Mucosa of descending colon (tissue), 3 donors: ENCODE results near the gene CD40. TPM values are rescaled to one million over a fixed set of nuclear protein-coding genes. Genes with fewer than 3 reads are reported as not detected.

Source experiments
- ATAC-seq: fragments of 200-7000 bp; cut with Tn5 transposase; one replicate; pipeline ENCODE4 v1.9.1; 2020; ENCODE audit warnings: mild to moderate bottlenecking, moderate library complexity
- DNase-seq, 3 donors: peaks; one replicate each; pipeline ENCODE4 v3.0.0-alpha.2; 2020
- H3K36me3 ChIP-seq: fragments of 200-600 bp; one replicate; pipeline ENCODE4 v1.8.0; 2021; ENCODE audit warnings: low read depth, mild to moderate bottlenecking
- H3K4me1 ChIP-seq: fragments of 200-600 bp; one replicate; pipeline ENCODE4 v1.8.0; 2021; ENCODE audit warnings: low read depth, mild to moderate bottlenecking
- H3K4me3 ChIP-seq: fragments of 200-600 bp; one replicate; pipeline ENCODE4 v1.8.0; 2021; ENCODE audit warnings: mild to moderate bottlenecking
- H3K9me3 ChIP-seq: fragments of 200-600 bp; one replicate; pipeline ENCODE4 v1.8.0; 2021; ENCODE audit warnings: mild to moderate bottlenecking
- intact Hi-C, 2 donors: fragments of 100-400 bp; cut with DNase I in 1 of 2; cut with micrococcal nuclease in 1 of 2; formaldehyde crosslinking; loops; one replicate each; pipeline versions ENCODE4 v1.11.0 to v1.11.1; 2022; cut with DNase I, micrococcal nuclease
- total RNA-seq, 3 donors: library from RNA; stranded (reverse); fragmentation: NEBNext Ultra II Directional in 2 of 3; extraction: Animal tissue kit (Norgen Biotek cat#: 25700) in 2 of 3; gene quantifications; one replicate each; pipeline versions ENCODE4 v1.2.1 to v1.2.4, GENCODE V29; 2021 to 2023
- TF ChIP-seq, protein P1 (sequence below): fragments of 200-600 bp; IDR thresholded peaks from one replicate; pipeline ENCODE4 v1.8.0; 2022; ENCODE audit warnings: antibody characterized with exemption, mild to moderate bottlenecking
- donor health status: DM: no; HTN: no; CAD: no; lungs with moderate emphysema.
- donor health status: DM: no; HTN: no; CAD: no.
- donor health status: DM: no; HTN: yes; CAD: no.

CD40 gene
- total RNA-seq, 3 donors from 2014 or later = 2.8 to 10.0 (median 6.0) TPM

GRCh38 chr20:46159101-46159897, 41.2 kb downstream of the CD40 start:
- intact Hi-C loops = no loop called here
- ATAC-seq = no peak
- TF ChIP-seq, protein P1, sequence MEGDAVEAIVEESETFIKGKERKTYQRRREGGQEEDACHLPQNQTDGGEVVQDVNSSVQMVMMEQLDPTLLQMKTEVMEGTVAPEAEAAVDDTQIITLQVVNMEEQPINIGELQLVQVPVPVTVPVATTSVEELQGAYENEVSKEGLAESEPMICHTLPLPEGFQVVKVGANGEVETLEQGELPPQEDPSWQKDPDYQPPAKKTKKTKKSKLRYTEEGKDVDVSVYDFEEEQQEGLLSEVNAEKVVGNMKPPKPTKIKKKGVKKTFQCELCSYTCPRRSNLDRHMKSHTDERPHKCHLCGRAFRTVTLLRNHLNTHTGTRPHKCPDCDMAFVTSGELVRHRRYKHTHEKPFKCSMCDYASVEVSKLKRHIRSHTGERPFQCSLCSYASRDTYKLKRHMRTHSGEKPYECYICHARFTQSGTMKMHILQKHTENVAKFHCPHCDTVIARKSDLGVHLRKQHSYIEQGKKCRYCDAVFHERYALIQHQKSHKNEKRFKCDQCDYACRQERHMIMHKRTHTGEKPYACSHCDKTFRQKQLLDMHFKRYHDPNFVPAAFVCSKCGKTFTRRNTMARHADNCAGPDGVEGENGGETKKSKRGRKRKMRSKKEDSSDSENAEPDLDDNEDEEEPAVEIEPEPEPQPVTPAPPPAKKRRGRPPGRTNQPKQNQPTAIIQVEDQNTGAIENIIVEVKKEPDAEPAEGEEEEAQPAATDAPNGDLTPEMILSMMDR = no peak
- Histone ChIP-seq H3K36me3 (no peaks in the 10 kb centered on the region), H3K4me3 (no peak overlapping the region), H3K9me3 (no peaks in the 10 kb centered on the region), H3K4me1 (no peaks in the 10 kb centered on the region)
- DNase-seq = no peak

- TF ChIP-seq, protein P1 = no peak
- Histone ChIP-seq H3K36me3 (no peaks in the 10 kb centered on the region), H3K4me1 (no peaks in the 10 kb centered on the region), H3K4me3 (no peak overlapping the region), H3K9me3 (no peaks in the 10 kb centered on the region)
- no peak for DNase-seq
- no peak for ATAC-seq
- intact Hi-C loops = no loop called here
Measured at GRCh38 chr20:46160661-46161060, 42.5 kb downstream of the CD40 start.

GRCh38 chr20:46161921-46162320, 43.8 kb downstream of the CD40 start:
- Histone ChIP-seq H3K4me1 (no peaks in the 10 kb centered on the region), H3K9me3 (no peaks in the 10 kb centered on the region), H3K4me3 (no peak overlapping the region), H3K36me3 (no peaks in the 10 kb centered on the region)
- intact Hi-C loops = no loop called here
- TF ChIP-seq, protein P1 = no peak
- DNase-seq (no peak), ATAC-seq (no peak)

GRCh38 chr20:46164254-46164653, 46.1 kb downstream of the CD40 start:
- TF ChIP-seq, protein P1 = no peak
- Histone ChIP-seq H3K4me3 (no peak overlapping the region), H3K9me3 (no peaks in the 10 kb centered on the region), H3K36me3 (no peaks in the 10 kb centered on the region), H3K4me1 (no peaks in the 10 kb centered on the region)
- no peak for DNase-seq
- ATAC-seq = no peak
- intact Hi-C loops = no loop called here

DNA sequence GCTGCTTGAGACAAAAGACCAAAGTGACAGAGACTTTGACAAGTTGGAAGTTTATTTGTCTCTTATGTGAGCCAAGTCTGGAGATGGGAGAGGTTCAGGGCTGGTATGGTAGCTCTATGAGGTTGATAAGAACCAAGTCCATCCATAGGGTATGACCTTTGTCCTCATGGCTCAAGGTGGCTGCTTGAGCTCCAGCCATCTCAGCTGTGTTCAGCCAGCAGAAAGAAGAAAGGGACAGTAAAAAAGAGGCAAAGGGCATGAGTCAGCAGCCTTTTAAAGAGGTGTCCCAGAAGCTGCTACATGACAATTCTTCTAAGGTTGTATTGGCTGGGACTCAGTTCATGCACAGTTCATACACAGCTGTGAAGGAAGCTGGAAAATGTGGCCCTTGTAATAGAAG, 49.0 kb downstream of the CD40 start:
- no peak for ATAC-seq
- TF ChIP-seq, protein P1 = no peak
- H3K36me3 ChIP-seq = no peaks in the 10 kb centered on the region
- no peak overlapping the region for H3K4me3 ChIP-seq
- no peak for DNase-seq
- intact Hi-C loops = no loop called here
- no peaks in the 10 kb centered on the region for H3K9me3 ChIP-seq
- H3K4me1 ChIP-seq = no peaks in the 10 kb centered on the region
